Endodermal cell (in vitro differentiated cells): ENCODE data around the gene ELMO3. TPM values are rescaled to one million over a fixed set of nuclear protein-coding genes. Genes with fewer than 3 reads are reported as not detected.

Experiments used
- DNase-seq: peaks from one replicate; pipeline ENCODE4 v3.0.0-alpha.2; 2017
- H3K27ac ChIP-seq: 2 replicates; pipeline ENCODE4 v1.5.1; 2013; ENCODE audit warnings: mild to moderate bottlenecking, low read depth, low read length, moderate library complexity
- H3K27me3 ChIP-seq: 2 replicates; pipeline ENCODE4 v1.6.1; 2013; ENCODE audit warnings: mild to moderate bottlenecking, low read length, moderate library complexity; ENCODE audit not compliant: insufficient read depth, control insufficient read depth, poor library complexity, severe bottlenecking
- H3K36me3 ChIP-seq: 2 replicates; pipeline ENCODE4 v1.7.0; 2013; ENCODE audit warnings: mild to moderate bottlenecking, low read length, moderate library complexity; ENCODE audit not compliant: control insufficient read depth, insufficient read depth
- H3K4me1 ChIP-seq: one replicate; pipeline ENCODE4 v1.7.0; 2013; ENCODE audit warnings: low read length; ENCODE audit not compliant: control insufficient read depth, insufficient read depth
- H3K4me3 ChIP-seq: 2 replicates; pipeline ENCODE4 v1.5.1; 2013; ENCODE audit warnings: mild to moderate bottlenecking, low read length, moderate library complexity
- H3K9ac ChIP-seq: 2 replicates; pipeline ENCODE4 v1.6.1; 2013; ENCODE audit warnings: mild to moderate bottlenecking, low read length, moderate library complexity; ENCODE audit not compliant: poor library complexity, severe bottlenecking; ENCODE audit errors: extremely low read depth
- H3K9me3 ChIP-seq: 2 replicates; pipeline ENCODE4 v1.6.1; 2013; ENCODE audit warnings: mild to moderate bottlenecking, low read length, moderate library complexity; ENCODE audit not compliant: control insufficient read depth
- H3K27ac Mint-ChIP-seq: 2 replicates; pipeline ENCODE4 v1.8.0; 2020; ENCODE audit warnings: mixed read lengths
- H3K27me3 Mint-ChIP-seq: 2 replicates; pipeline ENCODE4 v1.8.0; 2021; ENCODE audit warnings: mild to moderate bottlenecking, mixed read lengths; ENCODE audit not compliant: insufficient read depth
- H3K36me3 Mint-ChIP-seq: 2 replicates; pipeline ENCODE4 v1.8.0; 2020; ENCODE audit warnings: low read depth, mixed read lengths
- H3K4me1 Mint-ChIP-seq: 2 replicates; pipeline ENCODE4 v1.8.0; 2020; ENCODE audit warnings: mixed read lengths
- H3K4me3 Mint-ChIP-seq: 2 replicates; pipeline ENCODE4 v1.8.0; 2020; ENCODE audit warnings: mild to moderate bottlenecking, moderate library complexity, mixed read lengths
- H3K9me3 Mint-ChIP-seq: 2 replicates; pipeline ENCODE4 v1.8.0; 2020; ENCODE audit warnings: mild to moderate bottlenecking, mixed read lengths
- WGBS, 2 experiments: methylation state at CpG; one replicate each; pipeline versions ENCODE4 v1.1.5 to v1.1.7; 2013; ENCODE audit warnings: missing lambda C conversion rate in 2 of 2, mixed read lengths in 1 of 2; ENCODE audit not compliant: insufficient coverage in 1 of 2, insufficient read length in 1 of 2; 5-methylcytosine and 5-hydroxymethylcytosine counted together
- total RNA-seq, 2 donors: library from RNA; stranded (reverse); fragmentation: NEBNext Ultra II Directional in 1 of 2; extraction: Animal tissue kit (Norgen Biotek cat#: 25700) in 1 of 2; gene quantifications; 2 replicates in 1 of 2; 3 replicates in 1 of 2; pipeline ENCODE4 v1.2.1, GENCODE V29; 2021
- TF ChIP-seq, protein P1 (sequence below): fragments of 200-600 bp; sonication (generic); conservative IDR thresholded peaks from 2 replicates; pipeline ENCODE4 v1.5.0; 2021; ENCODE audit warnings: antibody characterized with exemption, mild to moderate bottlenecking

Gene ELMO3
- total RNA-seq, 2 donors from 2014 or later, result 5.6 to 6.4 TPM

DNA sequence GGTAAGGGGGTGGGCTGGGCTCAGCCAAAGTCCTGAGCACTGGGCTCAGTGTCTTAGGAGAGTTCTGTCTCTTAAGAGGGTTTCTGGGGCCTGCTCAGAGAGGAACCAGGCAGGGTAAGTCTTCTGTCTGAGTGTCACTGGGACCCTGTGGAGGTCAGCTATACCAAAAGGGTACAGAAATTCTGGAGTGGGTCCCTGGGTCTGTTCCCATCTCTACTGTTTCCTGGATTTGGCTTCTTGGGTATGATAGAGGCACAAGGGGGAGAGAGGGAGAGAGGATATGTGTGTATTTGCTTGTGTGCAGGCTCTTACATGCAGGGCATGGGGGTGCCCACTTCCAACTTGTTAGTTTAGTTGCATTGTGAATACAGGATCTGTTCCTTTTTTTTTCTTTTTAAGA lies 5.4 kb upstream of the ELMO3 start:
- Mint-ChIP-seq H3K36me3 (peaks cover 47% of the 10 kb centered on the region), H3K27me3 (no peaks in the 10 kb centered on the region), H3K4me3 (peak overlapping the region; percentile 80), H3K4me1 (peaks cover 5% of the 10 kb centered on the region), H3K9me3 (no peaks in the 10 kb centered on the region), H3K27ac (no peak overlapping the region)
- H3K9me3 ChIP-seq, result no peaks in the 10 kb centered on the region
- no peak overlapping the region for H3K27ac ChIP-seq
- no peaks in the 10 kb centered on the region for H3K27me3 ChIP-seq
- peaks cover 7% of the 10 kb centered on the region for H3K4me1 ChIP-seq
- no peak for DNase-seq
- H3K9ac ChIP-seq, result no peak overlapping the region
- TF ChIP-seq, protein P1, sequence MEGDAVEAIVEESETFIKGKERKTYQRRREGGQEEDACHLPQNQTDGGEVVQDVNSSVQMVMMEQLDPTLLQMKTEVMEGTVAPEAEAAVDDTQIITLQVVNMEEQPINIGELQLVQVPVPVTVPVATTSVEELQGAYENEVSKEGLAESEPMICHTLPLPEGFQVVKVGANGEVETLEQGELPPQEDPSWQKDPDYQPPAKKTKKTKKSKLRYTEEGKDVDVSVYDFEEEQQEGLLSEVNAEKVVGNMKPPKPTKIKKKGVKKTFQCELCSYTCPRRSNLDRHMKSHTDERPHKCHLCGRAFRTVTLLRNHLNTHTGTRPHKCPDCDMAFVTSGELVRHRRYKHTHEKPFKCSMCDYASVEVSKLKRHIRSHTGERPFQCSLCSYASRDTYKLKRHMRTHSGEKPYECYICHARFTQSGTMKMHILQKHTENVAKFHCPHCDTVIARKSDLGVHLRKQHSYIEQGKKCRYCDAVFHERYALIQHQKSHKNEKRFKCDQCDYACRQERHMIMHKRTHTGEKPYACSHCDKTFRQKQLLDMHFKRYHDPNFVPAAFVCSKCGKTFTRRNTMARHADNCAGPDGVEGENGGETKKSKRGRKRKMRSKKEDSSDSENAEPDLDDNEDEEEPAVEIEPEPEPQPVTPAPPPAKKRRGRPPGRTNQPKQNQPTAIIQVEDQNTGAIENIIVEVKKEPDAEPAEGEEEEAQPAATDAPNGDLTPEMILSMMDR, result no peak
- H3K36me3 ChIP-seq, result peaks cover 55% of the 10 kb centered on the region
- H3K4me3 ChIP-seq, result peak overlapping the region; percentile 99

DNA sequence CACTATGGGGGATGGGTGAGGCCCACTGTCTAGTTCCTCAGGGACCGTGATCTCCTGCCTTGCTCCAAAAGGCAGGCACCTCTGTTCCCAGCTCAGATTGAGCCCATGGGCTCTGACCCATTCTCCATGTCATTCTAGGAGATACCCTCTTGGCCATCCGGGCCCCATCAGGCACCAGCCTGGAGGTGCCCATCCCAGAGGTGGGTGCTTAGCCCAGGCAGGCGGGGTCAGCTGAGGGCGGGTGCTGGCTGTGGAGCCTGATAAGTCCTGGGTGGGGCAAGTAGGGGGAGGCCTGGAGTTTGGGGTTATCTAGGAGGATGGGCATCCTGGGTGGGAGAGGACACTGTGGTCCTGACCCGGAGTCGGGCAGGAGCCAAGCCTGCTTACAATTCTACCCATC lies 4.7 kb upstream of the ELMO3 start:
- Histone ChIP-seq H3K9ac (no peak overlapping the region), H3K27ac (no peak overlapping the region), H3K36me3 (peaks cover 60% of the 10 kb centered on the region), H3K27me3 (no peaks in the 10 kb centered on the region), H3K9me3 (no peaks in the 10 kb centered on the region), H3K4me1 (peaks cover 7% of the 10 kb centered on the region), H3K4me3 (no peak overlapping the region)
- H3K4me3 Mint-ChIP-seq, result peak overlapping the region; percentile 80
- TF ChIP-seq, protein P1, result no peak
- no peak for DNase-seq
- H3K9me3 Mint-ChIP-seq, result no peaks in the 10 kb centered on the region
- peaks cover 5% of the 10 kb centered on the region for H3K4me1 Mint-ChIP-seq
- H3K36me3 Mint-ChIP-seq, result peaks cover 47% of the 10 kb centered on the region
- 92 to 96% methylated on average over 2 to 6 of the region's 6 CpGs for WGBS, 2 experiments
- H3K27me3 Mint-ChIP-seq, result no peaks in the 10 kb centered on the region
- H3K27ac Mint-ChIP-seq, result no peak overlapping the region

DNA sequence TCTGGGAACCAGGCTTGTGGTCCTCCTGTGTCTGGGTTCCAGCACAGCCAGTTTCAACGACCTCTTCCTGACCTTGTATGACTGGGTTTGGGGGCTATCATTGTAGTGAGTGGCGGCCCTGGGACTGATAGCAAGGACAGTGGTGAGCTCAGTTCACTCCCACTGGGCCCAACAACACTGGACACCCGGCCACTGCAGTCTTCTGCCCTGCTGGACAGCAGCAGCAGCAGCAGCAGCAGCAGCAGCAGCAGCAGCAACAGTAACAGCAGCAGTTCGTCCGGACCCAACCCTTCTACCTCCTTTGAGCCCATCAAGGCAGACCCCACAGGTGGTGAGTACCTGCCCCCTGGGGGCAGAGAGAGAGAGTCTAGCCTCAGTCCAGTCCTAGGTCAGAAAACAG lies 3.3 kb upstream of the ELMO3 start:
- 92 to 100% methylated on average over 2 to 5 of the region's 5 CpGs for WGBS, 2 experiments
- Histone ChIP-seq H3K4me3 (no peak overlapping the region), H3K4me1 (peaks cover 7% of the 10 kb centered on the region), H3K9ac (no peak overlapping the region), H3K27me3 (no peaks in the 10 kb centered on the region), H3K9me3 (no peaks in the 10 kb centered on the region), H3K27ac (no peak overlapping the region), H3K36me3 (peaks cover 65% of the 10 kb centered on the region)
- Mint-ChIP-seq H3K4me3 (no peak overlapping the region), H3K27ac (no peak overlapping the region), H3K27me3 (no peaks in the 10 kb centered on the region), H3K9me3 (no peaks in the 10 kb centered on the region), H3K36me3 (peaks cover 49% of the 10 kb centered on the region), H3K4me1 (peaks cover 8% of the 10 kb centered on the region)
- DNase-seq, result no peak
- TF ChIP-seq, protein P1, result no peak
